HepG2 (cell line): Measurements from ENCODE around the gene AKAP8. TPM values are rescaled to one million over a fixed set of nuclear protein-coding genes. Genes with fewer than 3 reads are reported as not detected.

ENCODE experiments used
- BRF2 ChIP-seq: sonication (generic); formaldehyde crosslinking; IDR thresholded peaks from 2 replicates; pipeline ENCODE4 v1.8.1; 2022; ENCODE audit warnings: mild to moderate bottlenecking, missing genetic modification reagents
- CEBPG ChIP-seq: IDR thresholded peaks from 2 replicates; pipeline ENCODE4 v1.6.1; 2016
- FOXP1 ChIP-seq, 2 experiments: fragments of 450-650 bp in 1 of 2; IDR thresholded peaks; 2 replicates each; pipeline ENCODE4 v1.6.1; 2017 to 2018; ENCODE audit warnings: antibody characterized with exemption in 1 of 2
- NR2F2 ChIP-seq: IDR thresholded peaks from 2 replicates; pipeline ENCODE4 v1.6.1; 2012; ENCODE audit warnings: low read depth, inconsistent platforms, borderline replicate concordance
- POLR2AphosphoS2 ChIP-seq: IDR thresholded peaks from 2 replicates; pipeline ENCODE4 v1.6.1; 2011; ENCODE audit warnings: low read depth, low read length, improper control_type of control experiment
- SALL2 ChIP-seq: sonication (generic); formaldehyde crosslinking; IDR thresholded peaks from 2 replicates; pipeline ENCODE4 v1.8.1; 2023; ENCODE audit warnings: mild to moderate bottlenecking, missing genetic modification reagents, inconsistent platforms
- SIX1 ChIP-seq: sonication (generic); formaldehyde crosslinking; IDR thresholded peaks from 2 replicates; pipeline ENCODE4 v1.4.0; 2020; ENCODE audit warnings: missing genetic modification reagents, borderline replicate concordance
- TBP ChIP-seq: sonication (generic); formaldehyde crosslinking; IDR thresholded peaks from 2 replicates; pipeline ENCODE4 v1.5.0; 2020; ENCODE audit warnings: missing genetic modification reagents
- THAP11 ChIP-seq: IDR thresholded peaks from 2 replicates; pipeline ENCODE4 v1.6.1; 2016; ENCODE audit warnings: missing biosample characterization, missing genetic modification reagents
- THYN1 ChIP-seq: sonication (generic); formaldehyde crosslinking; IDR thresholded peaks from 2 replicates; pipeline ENCODE4 v1.8.1; 2023; ENCODE audit warnings: low read depth, mild to moderate bottlenecking, moderate library complexity, missing genetic modification reagents, borderline replicate concordance
- ZFP62 ChIP-seq: sonication (generic); formaldehyde crosslinking; IDR thresholded peaks from 2 replicates; pipeline ENCODE4 v1.4.0; 2020; ENCODE audit warnings: missing genetic modification reagents
- ZMYM4 ChIP-seq: sonication (generic); formaldehyde crosslinking; IDR thresholded peaks from 2 replicates; pipeline ENCODE4 v1.8.1; 2023; ENCODE audit warnings: mild to moderate bottlenecking, missing genetic modification reagents
- ZNF18 ChIP-seq: sonication (generic); formaldehyde crosslinking; IDR thresholded peaks from 2 replicates; pipeline ENCODE4 v1.8.0; 2022; ENCODE audit warnings: mild to moderate bottlenecking, missing genetic modification reagents; ENCODE audit not compliant: insufficient replicate concordance
- ZNF670 ChIP-seq: sonication (generic); formaldehyde crosslinking; IDR thresholded peaks from 2 replicates; pipeline ENCODE4 v1.8.0; 2022; ENCODE audit warnings: mild to moderate bottlenecking, missing genetic modification reagents, borderline replicate concordance
- ZNF7 ChIP-seq: IDR thresholded peaks from 2 replicates; pipeline ENCODE4 v1.6.1; 2016; ENCODE audit warnings: missing biosample characterization, missing genetic modification reagents
- polyA plus RNA-seq, 8 experiments: library from polyadenylated mRNA; depleted of rRNA in 3 of 8; stranded (reverse) in 7 of 8; unstranded in 1 of 8; fragments of >200 nt; fragmentation: Illumina TruSeq in 4 of 8; extraction: Trizol in 4 of 8; gene quantifications; 2 replicates each; pipeline versions ENCODE4 v1.2.1 to v1.2.3, GENCODE V29; 2011 to 2016; ENCODE audit warnings: low read depth in 4 of 8, missing spikeins in 1 of 8, mixed read lengths in 1 of 8; ENCODE audit not compliant: insufficient read depth in 1 of 8
- total RNA-seq, 5 experiments: library from RNA; depleted of rRNA; stranded (reverse); fragments of >200 nt; fragmentation: Illumina TruSeq; extraction: Trizol; gene quantifications; 2 replicates each; pipeline ENCODE4 v1.2.3, GENCODE V29; 2016; ENCODE audit warnings: low read depth in 1 of 5
- TF ChIP-seq, protein P1 (sequence below): sonication (generic); formaldehyde crosslinking; IDR thresholded peaks from 2 replicates; pipeline ENCODE4 v1.4.0; 2020; ENCODE audit warnings: missing genetic modification reagents, mild to moderate bottlenecking, borderline replicate concordance
- TF ChIP-seq, protein P2 (sequence below): sonication (generic); formaldehyde crosslinking; IDR thresholded peaks from 2 replicates; pipeline ENCODE4 v1.4.0; 2020; ENCODE audit warnings: missing genetic modification reagents
- TF ChIP-seq, protein P3 (sequence below): IDR thresholded peaks from 2 replicates; pipeline ENCODE4 v1.6.1; 2016; ENCODE audit warnings: low read depth, missing genetic modification reagents, missing compliant biosample characterization

Gene AKAP8
- total and polyA plus RNA-seq, 2 of the 13 experiments (the other 11 are each of a cell fraction or from before 2014, with no cell fraction given): 15.9 to 22.1 TPM

GRCh38 chr19:15379083-15379998, at the start of gene AKAP8 (continued):
- TF ChIP-seq BRF2 (CRISPR knock-in tag): no peak
- peak; percentile 96 for TF ChIP-seq POLR2AphosphoS2
- TF ChIP-seq, protein P1, sequence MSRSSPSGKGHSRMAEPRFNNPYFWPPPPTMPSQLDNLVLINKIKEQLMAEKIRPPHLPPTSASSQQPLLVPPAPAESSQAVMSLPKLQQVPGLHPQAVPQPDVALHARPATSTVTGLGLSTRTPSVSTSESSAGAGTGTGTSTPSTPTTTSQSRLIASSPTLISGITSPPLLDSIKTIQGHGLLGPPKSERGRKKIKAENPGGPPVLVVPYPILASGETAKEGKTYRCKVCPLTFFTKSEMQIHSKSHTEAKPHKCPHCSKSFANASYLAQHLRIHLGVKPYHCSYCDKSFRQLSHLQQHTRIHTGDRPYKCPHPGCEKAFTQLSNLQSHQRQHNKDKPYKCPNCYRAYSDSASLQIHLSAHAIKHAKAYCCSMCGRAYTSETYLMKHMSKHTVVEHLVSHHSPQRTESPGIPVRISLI: no peak
- no peak for TF ChIP-seq ZFP62 (CRISPR knock-in tag)
- peak; percentile 99 for TF ChIP-seq THAP11
- TF ChIP-seq SALL2 (CRISPR knock-in tag): peak; percentile 78
- TF ChIP-seq THYN1 (CRISPR knock-in tag): no peak
- no peak for TF ChIP-seq SIX1 (CRISPR knock-in tag)
- no peak for TF ChIP-seq FOXP1 (IDR thresholded peaks at IDR 0.05)
- TF ChIP-seq FOXP1 (CRISPR knock-in tag; IDR thresholded peaks at IDR 0.05): no peak
- no peak for TF ChIP-seq ZNF670 (CRISPR knock-in tag)
- no peak for TF ChIP-seq NR2F2
- no peak for TF ChIP-seq ZNF7 (CRISPR knock-in tag)
- TF ChIP-seq TBP (CRISPR knock-in tag): no peak
- TF ChIP-seq ZMYM4: peak; percentile 31; the same call in 1 of the 2 replicates
- TF ChIP-seq, protein P2, sequence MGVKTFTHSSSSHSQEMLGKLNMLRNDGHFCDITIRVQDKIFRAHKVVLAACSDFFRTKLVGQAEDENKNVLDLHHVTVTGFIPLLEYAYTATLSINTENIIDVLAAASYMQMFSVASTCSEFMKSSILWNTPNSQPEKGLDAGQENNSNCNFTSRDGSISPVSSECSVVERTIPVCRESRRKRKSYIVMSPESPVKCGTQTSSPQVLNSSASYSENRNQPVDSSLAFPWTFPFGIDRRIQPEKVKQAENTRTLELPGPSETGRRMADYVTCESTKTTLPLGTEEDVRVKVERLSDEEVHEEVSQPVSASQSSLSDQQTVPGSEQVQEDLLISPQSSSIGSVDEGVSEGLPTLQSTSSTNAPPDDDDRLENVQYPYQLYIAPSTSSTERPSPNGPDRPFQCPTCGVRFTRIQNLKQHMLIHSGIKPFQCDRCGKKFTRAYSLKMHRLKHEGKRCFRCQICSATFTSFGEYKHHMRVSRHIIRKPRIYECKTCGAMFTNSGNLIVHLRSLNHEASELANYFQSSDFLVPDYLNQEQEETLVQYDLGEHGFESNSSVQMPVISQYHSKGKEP (CRISPR knock-in tag): no peak
- TF ChIP-seq, protein P3, sequence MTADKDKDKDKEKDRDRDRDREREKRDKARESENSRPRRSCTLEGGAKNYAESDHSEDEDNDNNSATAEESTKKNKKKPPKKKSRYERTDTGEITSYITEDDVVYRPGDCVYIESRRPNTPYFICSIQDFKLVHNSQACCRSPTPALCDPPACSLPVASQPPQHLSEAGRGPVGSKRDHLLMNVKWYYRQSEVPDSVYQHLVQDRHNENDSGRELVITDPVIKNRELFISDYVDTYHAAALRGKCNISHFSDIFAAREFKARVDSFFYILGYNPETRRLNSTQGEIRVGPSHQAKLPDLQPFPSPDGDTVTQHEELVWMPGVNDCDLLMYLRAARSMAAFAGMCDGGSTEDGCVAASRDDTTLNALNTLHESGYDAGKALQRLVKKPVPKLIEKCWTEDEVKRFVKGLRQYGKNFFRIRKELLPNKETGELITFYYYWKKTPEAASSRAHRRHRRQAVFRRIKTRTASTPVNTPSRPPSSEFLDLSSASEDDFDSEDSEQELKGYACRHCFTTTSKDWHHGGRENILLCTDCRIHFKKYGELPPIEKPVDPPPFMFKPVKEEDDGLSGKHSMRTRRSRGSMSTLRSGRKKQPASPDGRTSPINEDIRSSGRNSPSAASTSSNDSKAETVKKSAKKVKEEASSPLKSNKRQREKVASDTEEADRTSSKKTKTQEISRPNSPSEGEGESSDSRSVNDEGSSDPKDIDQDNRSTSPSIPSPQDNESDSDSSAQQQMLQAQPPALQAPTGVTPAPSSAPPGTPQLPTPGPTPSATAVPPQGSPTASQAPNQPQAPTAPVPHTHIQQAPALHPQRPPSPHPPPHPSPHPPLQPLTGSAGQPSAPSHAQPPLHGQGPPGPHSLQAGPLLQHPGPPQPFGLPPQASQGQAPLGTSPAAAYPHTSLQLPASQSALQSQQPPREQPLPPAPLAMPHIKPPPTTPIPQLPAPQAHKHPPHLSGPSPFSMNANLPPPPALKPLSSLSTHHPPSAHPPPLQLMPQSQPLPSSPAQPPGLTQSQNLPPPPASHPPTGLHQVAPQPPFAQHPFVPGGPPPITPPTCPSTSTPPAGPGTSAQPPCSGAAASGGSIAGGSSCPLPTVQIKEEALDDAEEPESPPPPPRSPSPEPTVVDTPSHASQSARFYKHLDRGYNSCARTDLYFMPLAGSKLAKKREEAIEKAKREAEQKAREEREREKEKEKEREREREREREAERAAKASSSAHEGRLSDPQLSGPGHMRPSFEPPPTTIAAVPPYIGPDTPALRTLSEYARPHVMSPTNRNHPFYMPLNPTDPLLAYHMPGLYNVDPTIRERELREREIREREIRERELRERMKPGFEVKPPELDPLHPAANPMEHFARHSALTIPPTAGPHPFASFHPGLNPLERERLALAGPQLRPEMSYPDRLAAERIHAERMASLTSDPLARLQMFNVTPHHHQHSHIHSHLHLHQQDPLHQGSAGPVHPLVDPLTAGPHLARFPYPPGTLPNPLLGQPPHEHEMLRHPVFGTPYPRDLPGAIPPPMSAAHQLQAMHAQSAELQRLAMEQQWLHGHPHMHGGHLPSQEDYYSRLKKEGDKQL: no peak
- peak; percentile 66 for TF ChIP-seq ZNF18 (CRISPR knock-in tag)
- no peak for TF ChIP-seq CEBPG (CRISPR knock-in tag)
